Thyroid gland (tissue), 4 donors: ENCODE results near the gene ANKRD6. TPM values are rescaled to one million over a fixed set of nuclear protein-coding genes. Genes with fewer than 3 reads are reported as not detected.

ENCODE experiments used
- DNase-seq, 2 donors: peaks; one replicate each; pipeline ENCODE4 v3.0.0-alpha.2; 2019
- H3K27ac ChIP-seq, 3 donors: fragments of 200-600 bp; sonication (generic); 1 replicate in 2 of 3; 2 replicates in 1 of 3; pipeline ENCODE4 v1.5.1; 2016 to 2019; ENCODE audit warnings: mild to moderate bottlenecking in 1 of 3, moderate library complexity in 1 of 3
- H3K27me3 ChIP-seq: fragments of 200-600 bp; sonication (generic); one replicate; pipeline ENCODE4 v1.5.1; 2019
- H3K36me3 ChIP-seq, 2 donors: fragments of 200-600 bp; sonication (generic); one replicate each; pipeline ENCODE4 v1.5.1; 2016 to 2019
- H3K4me1 ChIP-seq, 2 donors: fragments of 200-600 bp; sonication (generic); one replicate each; pipeline ENCODE4 v1.5.1; 2017 to 2019
- H3K4me3 ChIP-seq, 3 donors: fragments of 200-600 bp; sonication (generic); replicated peaks in 1 of 3; 1 replicate in 2 of 3; 2 replicates in 1 of 3; pipeline ENCODE4 v1.5.1; 2016; ENCODE audit warnings: mild to moderate bottlenecking in 1 of 3
- H3K9me3 ChIP-seq: fragments of 200-600 bp; sonication (generic); one replicate; pipeline ENCODE4 v1.5.1; 2017
- POLR2A ChIP-seq, 2 donors: fragments of 450-650 bp; IDR thresholded peaks; one replicate each; pipeline ENCODE4 v1.6.1; 2017; ENCODE audit warnings: antibody characterized with exemption in 2 of 2, mild to moderate bottlenecking in 2 of 2, moderate library complexity in 1 of 2
- WGBS, 2 donors: methylation state at CpG; one replicate each; pipeline ENCODE4 v1.1.5; 2017; 5-methylcytosine and 5-hydroxymethylcytosine counted together
- intact Hi-C: fragments of 100-400 bp; cut with DNase I; formaldehyde crosslinking; loops from one replicate; pipeline ENCODE4 v1.15.1; 2023
- total RNA-seq, 4 donors: library from RNA; depleted of rRNA; stranded (reverse); fragments of >200 nt; gene quantifications; one replicate each; pipeline ENCODE4 v1.2.3, GENCODE V29; 2016
- TF ChIP-seq, protein P1 (sequence below), 6 experiments: fragments of 200-600 bp in 3 of 6; fragments of 450-650 bp in 3 of 6; sonication (generic) in 3 of 6; IDR thresholded peaks; one replicate each; pipeline ENCODE4 v1.5.1; 2016 to 2019; ENCODE audit warnings: antibody characterized with exemption in 6 of 6, mild to moderate bottlenecking in 2 of 6, inconsistent platforms in 1 of 6, moderate library complexity in 1 of 6

Gene ANKRD6
- total RNA-seq, 4 donors from 2014 or later = 18.2 to 50.6 (median 20.6) TPM

DNA sequence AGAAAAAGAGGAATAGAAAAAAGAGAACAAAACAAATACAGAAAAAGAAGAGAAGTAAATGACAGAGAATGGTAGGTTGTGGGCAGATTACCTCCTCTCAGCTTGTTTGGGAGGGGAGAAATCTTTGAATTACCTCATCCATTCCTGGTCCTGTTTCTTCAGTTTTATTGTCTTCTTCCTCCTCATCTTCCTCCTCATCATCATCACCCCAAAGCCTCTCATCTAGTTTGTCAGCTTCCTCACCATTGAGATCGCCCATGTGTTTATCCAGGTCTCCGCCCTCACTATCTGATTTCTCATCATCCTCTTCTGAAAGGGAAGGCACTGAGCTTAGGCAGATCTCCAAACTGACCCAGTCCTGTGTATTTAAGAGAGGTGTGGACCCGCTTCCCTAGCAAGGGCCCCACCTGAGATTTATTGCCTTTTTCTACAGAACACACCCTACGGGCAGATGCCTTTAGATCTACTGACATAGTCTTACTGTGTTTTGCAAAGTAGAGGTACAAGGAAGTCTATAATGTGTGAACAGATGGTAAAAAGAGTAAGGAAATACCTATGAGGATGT lies 229.8 kb downstream of the ANKRD6 start:
- H3K36me3 ChIP-seq = peaks cover 47 to 54% of the 10 kb centered on the region in 2 donors
- no peak overlapping the region for H3K4me3 ChIP-seq
- no peaks in the 10 kb centered on the region for H3K9me3 ChIP-seq
- intact Hi-C loops = no loop called here
- WGBS, 2 donors = 95 to 98% methylated on average over 4 of the region's 4 CpGs
- no peak overlapping the region for H3K27ac ChIP-seq
- H3K4me1 ChIP-seq = no peaks in the 10 kb centered on the region
- no peak for TF ChIP-seq POLR2A (IDR thresholded peaks at IDR 0.05)
- TF ChIP-seq, protein P1, sequence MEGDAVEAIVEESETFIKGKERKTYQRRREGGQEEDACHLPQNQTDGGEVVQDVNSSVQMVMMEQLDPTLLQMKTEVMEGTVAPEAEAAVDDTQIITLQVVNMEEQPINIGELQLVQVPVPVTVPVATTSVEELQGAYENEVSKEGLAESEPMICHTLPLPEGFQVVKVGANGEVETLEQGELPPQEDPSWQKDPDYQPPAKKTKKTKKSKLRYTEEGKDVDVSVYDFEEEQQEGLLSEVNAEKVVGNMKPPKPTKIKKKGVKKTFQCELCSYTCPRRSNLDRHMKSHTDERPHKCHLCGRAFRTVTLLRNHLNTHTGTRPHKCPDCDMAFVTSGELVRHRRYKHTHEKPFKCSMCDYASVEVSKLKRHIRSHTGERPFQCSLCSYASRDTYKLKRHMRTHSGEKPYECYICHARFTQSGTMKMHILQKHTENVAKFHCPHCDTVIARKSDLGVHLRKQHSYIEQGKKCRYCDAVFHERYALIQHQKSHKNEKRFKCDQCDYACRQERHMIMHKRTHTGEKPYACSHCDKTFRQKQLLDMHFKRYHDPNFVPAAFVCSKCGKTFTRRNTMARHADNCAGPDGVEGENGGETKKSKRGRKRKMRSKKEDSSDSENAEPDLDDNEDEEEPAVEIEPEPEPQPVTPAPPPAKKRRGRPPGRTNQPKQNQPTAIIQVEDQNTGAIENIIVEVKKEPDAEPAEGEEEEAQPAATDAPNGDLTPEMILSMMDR (IDR thresholded peaks at IDR 0.05) = no peak
- DNase-seq = no peak
- H3K27me3 ChIP-seq = no peaks in the 10 kb centered on the region

- Histone ChIP-seq H3K4me3 (no peak overlapping the region), H3K27me3 (no peaks in the 10 kb centered on the region), H3K4me1 (no peaks in the 10 kb centered on the region), H3K9me3 (no peaks in the 10 kb centered on the region), H3K27ac (no peak overlapping the region), H3K36me3 (peaks cover 41 to 45% of the 10 kb centered on the region in 2 donors)
- TF ChIP-seq POLR2A (IDR thresholded peaks at IDR 0.05) = no peak
- TF ChIP-seq, protein P1 (IDR thresholded peaks at IDR 0.05) = no peak
- intact Hi-C loops = no loop called here
- no peak for DNase-seq
- 92 to 93% methylated on average over 5 of the region's 5 CpGs for WGBS, 2 donors
Measured at GRCh38 chr6:89667872-89668556, 235.1 kb downstream of the ANKRD6 start.

GRCh38 chr6:89669002-89669401 lies 236.1 kb downstream of the ANKRD6 start:
- H3K27ac ChIP-seq = no peak overlapping the region
- no peak overlapping the region for H3K4me3 ChIP-seq
- H3K36me3 ChIP-seq = peaks cover 42 to 46% of the 10 kb centered on the region in 2 donors
- WGBS, 2 donors = 74 to 83% methylated on average over 6 of the region's 6 CpGs
- intact Hi-C loops = no loop called here
- no peaks in the 10 kb centered on the region for H3K4me1 ChIP-seq
- no peaks in the 10 kb centered on the region for H3K9me3 ChIP-seq
- H3K27me3 ChIP-seq = no peaks in the 10 kb centered on the region
- DNase-seq = no peak
- TF ChIP-seq POLR2A (IDR thresholded peaks at IDR 0.05) = no peak
- TF ChIP-seq, protein P1 (IDR thresholded peaks at IDR 0.05) = no peak

DNA sequence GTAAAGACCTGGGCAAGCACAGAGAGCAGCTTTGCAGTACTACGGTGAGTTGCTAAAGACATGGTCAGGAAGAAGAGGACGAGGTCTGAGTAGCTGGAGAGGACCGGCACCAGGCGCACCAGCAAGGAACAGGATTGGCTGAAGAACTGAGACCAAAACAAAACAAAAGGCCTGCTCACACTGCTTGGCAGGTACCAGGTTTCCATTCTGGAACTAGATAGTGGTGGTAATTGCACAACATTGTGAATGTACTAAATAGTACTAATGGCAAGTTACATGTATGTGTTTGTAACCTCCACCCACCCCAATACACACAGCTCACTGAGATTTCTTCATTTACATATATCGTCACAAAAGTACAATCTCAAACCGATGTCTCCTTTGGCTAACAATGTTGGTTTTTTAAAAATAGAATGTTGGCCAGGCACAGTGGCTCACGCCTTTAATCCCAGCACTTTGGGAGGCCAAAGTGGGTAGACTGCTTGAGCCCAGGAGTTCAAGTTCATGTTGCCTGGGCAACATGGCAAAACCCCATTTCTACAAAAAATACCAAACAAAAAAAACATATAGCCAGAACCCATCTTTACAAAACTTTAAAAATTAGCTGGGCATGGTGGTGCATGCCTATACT lies 238.1 kb downstream of the ANKRD6 start:
- Histone ChIP-seq H3K9me3 (no peaks in the 10 kb centered on the region), H3K27me3 (no peaks in the 10 kb centered on the region), H3K4me1 (no peaks in the 10 kb centered on the region), H3K4me3 (no peak overlapping the region), H3K36me3 (peaks cover 48 to 57% of the 10 kb centered on the region in 2 donors), H3K27ac (no peak overlapping the region)
- no peak for DNase-seq
- intact Hi-C loops = no loop called here
- WGBS, 2 donors = 94 to 96% methylated on average over 7 of the region's 7 CpGs
- TF ChIP-seq, protein P1 (IDR thresholded peaks at IDR 0.05) = no peak
- no peak for TF ChIP-seq POLR2A (IDR thresholded peaks at IDR 0.05)
